Glutamatergic neuron (in vitro differentiated cells): ENCODE data around the gene FGF1. TPM values are rescaled to one million over a fixed set of nuclear protein-coding genes. Genes with fewer than 3 reads are reported as not detected.

Experiments
- DNase-seq: peaks from one replicate; pipeline ENCODE4 v3.0.0; 2022
- H3K27ac Mint-ChIP-seq: one replicate; pipeline ENCODE4 v1.8.0; 2020; ENCODE audit warnings: mild to moderate bottlenecking, mixed read lengths, inconsistent platforms; ENCODE audit not compliant: unreplicated experiment
- H3K27me3 Mint-ChIP-seq: one replicate; pipeline ENCODE4 v1.8.0; 2020; ENCODE audit warnings: mild to moderate bottlenecking, moderate library complexity, mixed read lengths, inconsistent platforms; ENCODE audit not compliant: unreplicated experiment
- H3K36me3 Mint-ChIP-seq: one replicate; pipeline ENCODE4 v1.8.0; 2020; ENCODE audit warnings: mild to moderate bottlenecking, mixed read lengths, inconsistent platforms; ENCODE audit not compliant: unreplicated experiment
- H3K4me1 Mint-ChIP-seq: one replicate; pipeline ENCODE4 v1.8.0; 2020; ENCODE audit warnings: mild to moderate bottlenecking, low read depth, mixed read lengths, inconsistent platforms; ENCODE audit not compliant: unreplicated experiment
- H3K4me3 Mint-ChIP-seq: one replicate; pipeline ENCODE4 v1.8.0; 2020; ENCODE audit warnings: mild to moderate bottlenecking, mixed read lengths, inconsistent platforms; ENCODE audit not compliant: unreplicated experiment
- H3K9me3 Mint-ChIP-seq: one replicate; pipeline ENCODE4 v1.8.0; 2020; ENCODE audit warnings: mild to moderate bottlenecking, moderate library complexity, mixed read lengths, inconsistent platforms; ENCODE audit not compliant: unreplicated experiment
- CTCF ChIP-seq: fragments of 200-600 bp; sonication (generic); IDR thresholded peaks from one replicate; pipeline ENCODE4 v1.5.0; 2021; ENCODE audit not compliant: partially characterized antibody, unreplicated experiment
- total RNA-seq: library from RNA; stranded (reverse); fragmentation: NEBNext Ultra II Directional; extraction: Animal tissue kit (Norgen Biotek cat#: 25700); gene quantifications from one replicate; pipeline ENCODE4 v1.2.1, GENCODE V29; 2021; ENCODE audit not compliant: unreplicated experiment

Gene FGF1
- total RNA-seq, 1 donor from 2014 or later: not detected

DNA sequence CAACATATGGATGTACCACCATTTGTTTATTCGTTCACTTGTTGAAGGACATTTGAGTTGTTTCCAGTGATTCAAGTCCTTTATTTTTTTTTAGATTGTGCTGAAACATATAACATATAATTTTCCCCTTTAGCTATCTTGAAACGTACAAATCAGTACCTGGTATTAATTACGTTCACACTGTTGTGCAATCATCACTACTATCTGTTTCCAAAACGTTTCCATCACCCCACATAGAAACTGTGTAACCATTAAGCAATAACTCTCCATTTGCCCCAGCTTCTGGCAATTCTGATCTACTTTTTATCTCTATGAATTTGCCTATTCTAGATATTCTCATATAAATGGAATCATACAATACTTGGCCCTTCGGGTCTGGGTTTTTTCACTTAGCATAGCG is 116.0 kb downstream of the FGF1 start:
- no peak for DNase-seq
- no peak for TF ChIP-seq CTCF
- Mint-ChIP-seq H3K27ac (no peak overlapping the region), H3K27me3 (no peaks in the 10 kb centered on the region), H3K4me1 (no peaks in the 10 kb centered on the region), H3K36me3 (no peaks in the 10 kb centered on the region), H3K4me3 (no peak overlapping the region), H3K9me3 (no peaks in the 10 kb centered on the region)

DNA sequence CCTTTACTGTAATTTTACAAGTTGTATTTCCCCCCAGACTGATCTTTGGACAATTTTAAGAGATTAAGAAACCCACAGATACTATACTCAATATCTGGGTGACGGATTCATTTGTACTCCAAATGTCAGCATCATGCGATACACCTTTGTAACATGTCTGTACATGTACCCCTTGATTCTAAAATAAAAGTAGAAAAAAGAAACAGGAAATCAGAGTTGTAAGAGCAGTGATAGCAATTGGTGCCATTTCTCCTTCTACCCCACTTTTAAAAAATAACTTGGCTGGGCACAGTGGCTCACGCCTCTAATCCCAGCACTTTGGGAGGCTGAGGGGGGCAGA is 116.9 kb downstream of the FGF1 start:
- H3K27me3 Mint-ChIP-seq: no peaks in the 10 kb centered on the region
- TF ChIP-seq CTCF: no peak
- no peaks in the 10 kb centered on the region for H3K36me3 Mint-ChIP-seq
- DNase-seq: no peak
- no peak overlapping the region for H3K27ac Mint-ChIP-seq
- H3K4me1 Mint-ChIP-seq: no peaks in the 10 kb centered on the region
- no peaks in the 10 kb centered on the region for H3K9me3 Mint-ChIP-seq
- H3K4me3 Mint-ChIP-seq: no peak overlapping the region

GRCh38 chr5:142568283-142568995 is 117.5 kb downstream of the FGF1 start:
- Mint-ChIP-seq H3K36me3 (no peaks in the 10 kb centered on the region), H3K27ac (no peak overlapping the region), H3K27me3 (no peaks in the 10 kb centered on the region), H3K4me1 (no peaks in the 10 kb centered on the region), H3K9me3 (no peaks in the 10 kb centered on the region), H3K4me3 (no peak overlapping the region)
- DNase-seq: no peak
- no peak for TF ChIP-seq CTCF

GRCh38 chr5:142561486-142562097 is 124.3 kb downstream of the FGF1 start:
- no peak overlapping the region for H3K4me3 Mint-ChIP-seq
- H3K4me1 Mint-ChIP-seq: no peaks in the 10 kb centered on the region
- no peak overlapping the region for H3K27ac Mint-ChIP-seq
- H3K36me3 Mint-ChIP-seq: no peaks in the 10 kb centered on the region
- no peaks in the 10 kb centered on the region for H3K9me3 Mint-ChIP-seq
- no peak for TF ChIP-seq CTCF
- no peaks in the 10 kb centered on the region for H3K27me3 Mint-ChIP-seq
- DNase-seq: no peak

GRCh38 chr5:142561029-142561428 is 124.9 kb downstream of the FGF1 start:
- H3K4me1 Mint-ChIP-seq: no peaks in the 10 kb centered on the region
- no peak for TF ChIP-seq CTCF
- H3K36me3 Mint-ChIP-seq: no peaks in the 10 kb centered on the region
- no peaks in the 10 kb centered on the region for H3K27me3 Mint-ChIP-seq
- no peaks in the 10 kb centered on the region for H3K9me3 Mint-ChIP-seq
- DNase-seq: no peak
- no peak overlapping the region for H3K4me3 Mint-ChIP-seq
- H3K27ac Mint-ChIP-seq: no peak overlapping the region
